CD4-positive, alpha-beta T cell treated with Interleukin-12 subunit alpha and Interleukin-12 subunit beta, for 1 hour (primary cell): ENCODE measurements around the gene RAD51D.
"Not testable (repeated sequence)": the region's sequence is repeated elsewhere in the genome, so short reads cannot be mapped to it uniquely, and the experiment has no call there.

Experiments used
- DNase-seq: peaks from one replicate; pipeline ENCODE4 v3.0.0-alpha.2; 2020

The RAD51D gene

GRCh38 chr17:35064516-35065215 is 55.0 kb downstream of the RAD51D start:
- no peak for DNase-seq

- peak; percentile 90 for DNase-seq
Measured at GRCh38 chr17:35063514-35064223, 56.0 kb downstream of the RAD51D start, which contains the start of gene RFFL. TSS of gene RFFL (minus strand) at chr17:35063707. CDS start at chr17:35026553, 37,154 bp downstream.

GRCh38 chr17:35062308-35062707 is 57.4 kb downstream of the RAD51D start:
- no peak for DNase-seq

- no peak for DNase-seq
Measured at GRCh38 chr17:35057332-35057915, 62.2 kb downstream of the RAD51D start.

DNA sequence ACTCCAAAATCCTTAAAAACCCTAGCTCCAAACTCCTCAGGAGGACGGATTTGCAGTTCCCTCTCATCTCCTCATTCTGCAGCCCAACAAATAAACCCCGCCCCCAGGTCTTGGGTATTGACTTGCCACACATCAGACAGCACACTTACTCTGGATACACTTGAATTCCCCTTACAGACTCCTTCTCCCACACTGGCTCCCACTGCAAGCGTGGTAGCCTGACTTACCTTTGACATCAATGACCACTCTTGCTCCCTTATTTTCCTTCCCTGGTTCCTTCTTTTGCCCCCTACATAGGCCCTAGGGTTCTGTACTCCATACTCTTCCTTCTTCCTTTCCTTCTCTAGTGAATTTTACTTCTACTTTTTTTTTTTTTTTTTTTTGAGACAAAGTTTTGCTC is 63.6 kb downstream of the RAD51D start:
- no peak for DNase-seq

DNA sequence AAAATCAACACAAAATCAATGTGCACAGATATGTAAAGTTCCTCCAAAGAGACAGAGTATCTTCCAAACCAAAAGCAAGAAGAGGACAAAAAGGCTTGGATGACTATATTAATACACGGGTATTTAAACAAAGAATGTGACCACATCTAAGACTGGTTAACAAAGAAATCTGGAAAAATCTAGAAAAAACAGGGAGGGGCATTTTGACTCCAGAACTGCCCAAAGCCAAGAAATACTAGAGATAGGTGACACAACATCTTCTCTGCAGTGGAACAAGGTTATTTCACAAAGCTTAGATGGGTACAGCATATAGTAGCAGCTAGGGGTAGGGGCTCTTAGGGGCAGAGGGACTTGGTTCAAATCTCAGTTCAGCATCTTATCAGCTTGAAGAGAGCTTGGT is 66.5 kb downstream of the RAD51D start:
- DNase-seq: no peak

- DNase-seq: no peak
Measured at GRCh38 chr17:35052780-35053179, 66.9 kb downstream of the RAD51D start.

DNA sequence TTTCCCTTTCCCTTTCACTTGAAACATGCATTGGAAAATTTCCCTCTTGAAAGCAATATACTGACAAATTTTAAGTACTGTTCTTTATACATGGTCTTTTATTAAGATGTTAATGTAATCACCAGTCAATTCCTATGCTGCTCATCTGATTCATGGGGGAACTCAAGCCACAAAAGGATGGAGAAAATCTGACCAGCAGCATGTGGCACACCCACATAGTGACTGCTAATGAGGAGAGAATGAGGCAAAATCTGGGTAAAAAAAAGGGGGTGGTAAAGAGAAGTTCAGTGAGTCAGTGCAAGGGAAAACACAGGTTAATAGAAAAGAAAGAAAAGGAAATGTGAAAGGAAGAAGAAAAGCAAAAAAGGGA is 67.4 kb downstream of the RAD51D start:
- no peak for DNase-seq

- DNase-seq: peak; percentile 48
Measured at GRCh38 chr17:35051579-35052240, 68.0 kb downstream of the RAD51D start.

DNA sequence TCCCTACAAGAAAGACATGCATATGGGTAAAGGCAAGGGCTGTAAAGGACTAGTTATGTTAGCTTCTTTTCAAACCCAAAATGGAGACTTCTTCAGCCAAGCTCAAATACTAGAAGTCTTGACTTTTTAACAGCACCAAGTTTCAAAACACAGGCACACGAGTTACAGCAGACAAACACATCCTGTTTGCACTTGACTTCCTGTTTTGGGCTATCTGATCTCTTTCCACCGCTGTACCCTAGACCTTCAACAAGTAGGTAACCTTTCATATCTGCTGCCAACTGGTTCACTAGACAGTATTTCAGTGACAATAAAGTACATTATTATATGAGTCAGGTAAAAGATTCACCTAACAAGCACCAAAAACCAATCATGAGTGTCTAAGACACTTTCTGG is 68.5 kb downstream of the RAD51D start:
- DNase-seq: peak; percentile 86

DNA sequence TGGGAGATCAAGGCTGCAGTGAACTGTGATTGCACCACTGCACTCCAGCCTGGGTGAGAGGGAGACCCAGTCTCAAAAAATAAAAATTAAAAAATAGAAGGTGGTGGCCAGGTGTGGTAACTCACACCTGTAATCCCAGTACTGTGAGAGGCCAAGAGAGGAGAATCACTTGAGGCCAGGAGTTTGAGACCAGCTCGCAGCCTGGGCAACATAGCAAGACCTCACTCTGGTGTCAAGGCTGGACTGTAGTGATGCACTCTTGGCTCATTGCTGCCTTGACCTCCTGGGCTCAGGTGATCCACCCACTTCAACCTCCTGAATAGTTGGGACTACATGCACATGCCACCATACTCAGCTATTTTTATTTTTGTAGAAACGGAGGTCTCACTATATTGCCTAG is 69.5 kb downstream of the RAD51D start:
- DNase-seq: no peak

- DNase-seq: no peak
Measured at GRCh38 chr17:35048685-35049379, 70.8 kb downstream of the RAD51D start.

- peak; percentile 79 for DNase-seq
Measured at GRCh38 chr17:35046740-35047283, 72.8 kb downstream of the RAD51D start.

DNA sequence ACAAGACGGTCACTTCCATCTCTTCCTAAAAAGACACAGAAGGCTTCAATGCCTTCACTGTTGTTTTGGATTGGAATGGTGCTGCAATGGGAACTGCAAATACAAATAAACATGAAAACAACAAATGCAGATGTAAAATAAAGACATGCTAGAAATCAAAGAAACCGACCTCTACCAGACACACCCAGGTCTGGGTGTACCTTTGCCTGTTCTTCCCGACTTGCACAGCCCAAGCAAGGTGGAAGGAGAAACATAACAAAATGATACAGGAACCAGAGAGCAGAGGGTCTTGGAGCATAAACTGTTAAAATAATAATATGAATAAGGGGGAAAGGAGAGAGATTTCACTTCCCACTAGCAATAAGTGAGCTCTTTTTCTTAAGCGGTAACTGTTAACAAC is 73.4 kb downstream of the RAD51D start:
- no peak for DNase-seq

DNA sequence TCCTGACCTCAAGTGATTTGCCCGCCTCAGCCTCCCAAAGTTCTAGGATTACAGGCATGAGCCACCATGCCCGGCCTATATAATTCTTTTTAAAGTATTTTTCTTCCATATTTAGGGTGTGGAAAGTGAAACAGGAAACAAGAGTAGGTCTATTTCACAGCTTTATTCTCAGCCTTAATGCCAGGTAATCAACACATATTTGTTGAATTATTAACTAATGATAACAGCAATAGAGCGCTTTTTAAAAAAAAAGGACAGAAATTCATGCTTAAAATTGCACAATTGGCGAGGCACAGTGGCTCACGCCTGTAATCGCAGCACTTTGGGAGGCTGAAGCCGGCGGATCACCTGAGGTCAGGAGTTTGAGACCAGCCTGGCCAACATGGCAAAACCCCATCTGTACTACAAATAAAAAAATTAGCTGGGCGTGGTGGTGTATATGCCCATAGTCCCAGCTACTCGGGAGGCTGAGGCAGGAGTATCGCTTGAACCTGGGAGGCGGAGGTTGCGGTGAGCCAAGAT is 74.1 kb downstream of the RAD51D start:
- not testable (repeated sequence) for DNase-seq

GRCh38 chr17:35044181-35044580 is 75.5 kb downstream of the RAD51D start:
- DNase-seq: no peak
